ENCODE data around the gene NAALADL2. TPM values are rescaled to one million over a fixed set of nuclear protein-coding genes. Genes with fewer than 3 reads are reported as not detected.

Gene NAALADL2
- polyA plus RNA-seq, 3 donors from 2014 or later = 0.10 TPM; not detected in 2

DNA sequence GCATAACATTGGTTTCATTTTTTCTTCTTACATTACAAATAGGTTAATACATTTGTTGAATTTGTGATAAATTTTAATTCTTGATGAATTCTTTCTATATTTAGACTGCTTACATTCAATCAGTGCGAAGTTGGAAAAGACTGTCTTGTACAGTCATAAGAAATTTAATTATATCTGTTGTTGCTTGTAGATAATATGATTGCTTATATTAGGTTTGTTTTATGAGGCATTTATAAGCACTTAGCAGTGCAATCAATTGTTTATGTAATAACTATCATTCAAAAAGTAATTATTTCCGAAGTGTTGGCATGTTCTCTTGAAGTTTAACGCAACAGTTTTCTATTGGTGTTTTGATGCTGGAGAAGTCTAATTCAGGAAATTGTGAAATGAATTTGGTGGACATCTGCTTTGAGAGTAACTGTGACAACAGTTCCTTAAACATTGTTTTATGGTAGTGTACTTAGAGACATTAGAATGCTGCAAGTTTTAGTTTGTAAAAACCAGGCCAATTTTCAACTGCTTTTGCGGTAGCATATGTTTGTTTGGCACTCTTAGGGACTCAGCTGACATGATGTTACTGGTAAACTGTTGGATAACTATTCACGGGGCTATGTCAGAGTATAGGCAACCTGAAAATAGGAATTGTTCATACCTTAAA, 99.7 kb downstream of the NAALADL2 start:
- no peak for DNase-seq
- Mint-ChIP-seq H3K27me3 (ENCODE audit: low read depth in 3 of 3) (peaks cover 0 to 1% (median 0%) of the 10 kb centered on the region in 3 donors), H3K4me3 (no peak overlapping the region), H3K9me3 (peaks cover 5 to 42% (median 13%) of the 10 kb centered on the region in 6 donors), H3K27ac (no peak overlapping the region), H3K4me1 (no peaks in the 10 kb centered on the region), H3K36me3 (no peaks in the 10 kb centered on the region)

DNA sequence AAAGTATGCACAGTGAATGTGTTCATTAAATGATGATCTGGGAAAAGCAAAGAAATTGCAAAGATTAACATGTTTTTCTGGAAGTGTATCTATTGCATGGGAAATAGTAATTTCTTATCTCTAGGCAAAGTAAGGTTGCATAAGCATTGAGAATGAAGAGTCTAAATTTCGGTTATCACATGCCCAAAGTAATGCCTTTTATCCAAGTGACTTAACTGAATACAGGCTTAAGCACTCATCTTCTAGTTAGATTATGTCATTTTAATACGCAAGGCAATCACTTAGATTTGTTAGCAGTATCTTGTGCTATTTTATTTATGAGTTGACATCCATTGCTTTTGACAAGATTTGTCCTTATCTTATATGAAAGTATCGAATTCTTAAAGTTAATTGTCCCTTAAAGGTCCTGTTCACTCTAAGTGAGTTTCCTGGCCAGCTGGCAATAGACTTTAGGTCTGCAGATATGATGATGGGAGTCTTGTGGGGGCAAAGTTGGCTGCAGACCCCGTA, 100.5 kb downstream of the NAALADL2 start:
- Mint-ChIP-seq H3K27me3 (ENCODE audit: low read depth in 3 of 3) (peaks cover 0 to 1% (median 0%) of the 10 kb centered on the region in 3 donors), H3K4me1 (no peaks in the 10 kb centered on the region)

DNA sequence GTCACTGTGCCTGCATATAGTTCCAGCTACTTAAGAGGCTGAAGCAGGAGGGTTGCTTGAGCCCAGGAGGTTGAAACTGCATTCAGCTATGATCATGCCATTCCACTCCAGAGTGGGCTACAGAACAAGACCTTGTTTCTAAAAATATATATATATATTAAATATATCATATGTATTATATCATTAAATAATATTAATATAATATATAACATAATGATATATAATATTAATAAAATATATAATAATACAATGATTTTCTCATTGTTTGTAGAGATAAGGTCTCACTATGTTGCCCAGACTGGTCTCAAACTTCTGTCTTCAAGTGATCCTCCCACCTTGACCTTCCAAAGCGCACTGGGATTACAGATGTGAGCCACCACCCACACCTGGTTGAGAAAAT, 101.8 kb downstream of the NAALADL2 start:
- H3K4me3 Mint-ChIP-seq = no peak overlapping the region
- H3K36me3 Mint-ChIP-seq = no peaks in the 10 kb centered on the region
- peaks cover 8 to 29% (median 16%) of the 10 kb centered on the region in 6 donors for H3K9me3 Mint-ChIP-seq
- H3K27me3 Mint-ChIP-seq (ENCODE audit: low read depth in 3 of 3) = peaks cover 0 to 1% (median 0%) of the 10 kb centered on the region in 3 donors
- no peak for DNase-seq
- H3K27ac Mint-ChIP-seq = no peak overlapping the region
- no peaks in the 10 kb centered on the region for H3K4me1 Mint-ChIP-seq

More for the DNA sequence above, 100.5 kb downstream of the NAALADL2 start:
- H3K4me3 Mint-ChIP-seq = no peak overlapping the region
- DNase-seq = no peak
- H3K9me3 Mint-ChIP-seq = peaks cover 5 to 37% (median 16%) of the 10 kb centered on the region in 6 donors
- no peaks in the 10 kb centered on the region for H3K36me3 Mint-ChIP-seq
- no peak overlapping the region for H3K27ac Mint-ChIP-seq

GRCh38 chr3:174973465-174973864, 114.3 kb downstream of the NAALADL2 start:
- no peak for DNase-seq
- Mint-ChIP-seq H3K27me3 (ENCODE audit: low read depth in 3 of 3) (peaks cover 0 to 3% (median 0%) of the 10 kb centered on the region in 3 donors), H3K4me1 (no peaks in the 10 kb centered on the region), H3K27ac (no peak overlapping the region), H3K36me3 (no peaks in the 10 kb centered on the region), H3K9me3 (peaks cover 11 to 34% (median 14%) of the 10 kb centered on the region in 6 donors), H3K4me3 (no peak overlapping the region)

DNA sequence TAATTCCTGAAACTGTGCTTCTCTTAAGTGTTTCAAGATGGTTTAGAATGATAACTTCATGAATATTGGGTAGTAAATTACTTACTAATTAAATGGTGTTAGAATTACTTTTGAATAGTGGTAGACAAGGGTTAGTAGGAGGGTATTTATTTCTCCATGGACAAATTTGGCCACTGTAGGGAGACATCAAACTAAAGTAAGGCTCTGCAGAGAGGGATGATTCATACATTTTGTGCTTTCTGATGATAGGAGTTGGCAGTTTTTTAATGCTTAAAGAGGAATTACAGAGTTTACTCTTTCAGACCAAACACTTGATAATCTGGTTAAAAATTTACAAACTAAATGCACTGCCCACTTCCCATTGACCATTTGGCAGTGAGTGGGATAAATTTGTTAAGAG, 127.6 kb downstream of the NAALADL2 start:
- DNase-seq = no peak
- Mint-ChIP-seq H3K27me3 (ENCODE audit: low read depth in 3 of 3) (peaks cover 0 to 1% (median 0%) of the 10 kb centered on the region in 3 donors), H3K9me3 (peaks cover 13 to 56% (median 28%) of the 10 kb centered on the region in 6 donors), H3K4me3 (no peak overlapping the region), H3K4me1 (no peaks in the 10 kb centered on the region), H3K36me3 (no peaks in the 10 kb centered on the region), H3K27ac (no peak overlapping the region)

DNA sequence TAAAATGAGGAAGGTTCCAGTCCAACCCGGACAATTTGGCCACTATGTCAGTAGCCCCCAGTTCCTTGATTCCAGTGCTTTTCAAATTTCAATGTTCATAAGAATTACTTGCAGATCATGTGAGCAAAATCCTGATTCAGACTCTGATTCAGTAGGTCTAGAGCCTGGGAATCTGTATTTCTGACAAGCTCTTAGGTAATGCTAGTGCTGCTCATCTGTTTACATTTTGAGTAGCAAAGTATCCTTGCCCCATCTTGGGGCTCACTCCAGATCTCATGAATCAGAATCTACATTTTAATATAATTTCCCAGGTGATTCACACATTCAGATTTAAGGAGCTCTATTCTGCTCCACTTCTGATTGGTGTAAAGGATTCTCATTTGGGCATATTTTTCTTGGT, 142.0 kb downstream of the NAALADL2 start:
- Mint-ChIP-seq H3K27ac (no peak overlapping the region), H3K27me3 (ENCODE audit: low read depth in 3 of 3) (peaks cover 0 to 3% (median 0%) of the 10 kb centered on the region in 3 donors), H3K4me3 (no peak overlapping the region), H3K36me3 (no peaks in the 10 kb centered on the region), H3K9me3 (peaks cover 8 to 38% (median 17%) of the 10 kb centered on the region in 6 donors), H3K4me1 (no peaks in the 10 kb centered on the region)
- no peak for DNase-seq

- H3K9me3 Mint-ChIP-seq = peaks cover 7 to 42% (median 14%) of the 10 kb centered on the region in 6 donors
- no peak overlapping the region for H3K4me3 Mint-ChIP-seq
- H3K4me1 Mint-ChIP-seq = no peaks in the 10 kb centered on the region
- peaks cover 0 to 3% (median 0%) of the 10 kb centered on the region in 3 donors for H3K36me3 Mint-ChIP-seq
- no peak for DNase-seq
- H3K27ac Mint-ChIP-seq = no peak overlapping the region
- H3K27me3 Mint-ChIP-seq (ENCODE audit: low read depth in 3 of 3) = peaks cover 0 to 3% (median 0%) of the 10 kb centered on the region in 3 donors
Measured at GRCh38 chr3:175002732-175003143, 143.6 kb downstream of the NAALADL2 start.

DNA sequence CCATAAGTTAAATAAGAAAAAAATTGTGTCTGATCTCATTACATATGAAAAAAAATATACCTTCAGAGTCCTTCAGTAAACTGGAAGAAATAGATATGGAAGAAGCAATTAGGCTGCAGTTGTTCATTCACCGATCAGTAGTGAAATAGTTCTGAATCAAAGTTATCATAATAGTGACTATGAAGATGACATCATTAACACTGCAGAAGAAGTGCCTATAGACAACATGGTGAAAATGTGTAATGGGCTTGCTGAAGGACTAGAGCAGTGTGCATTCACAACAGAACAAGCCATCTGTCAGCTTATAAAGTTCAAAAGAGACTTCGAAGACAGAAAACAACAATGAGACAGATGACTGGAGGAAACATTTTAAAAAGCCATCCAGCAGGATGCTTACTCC, 144.5 kb downstream of the NAALADL2 start:
- H3K4me3 Mint-ChIP-seq = no peak overlapping the region
- H3K36me3 Mint-ChIP-seq = peaks cover 0 to 3% (median 0%) of the 10 kb centered on the region in 3 donors
- no peaks in the 10 kb centered on the region for H3K4me1 Mint-ChIP-seq
- DNase-seq = no peak
- H3K27ac Mint-ChIP-seq = no peak overlapping the region
- peaks cover 7 to 46% (median 14%) of the 10 kb centered on the region in 6 donors for H3K9me3 Mint-ChIP-seq
- H3K27me3 Mint-ChIP-seq (ENCODE audit: low read depth in 3 of 3) = peaks cover 0 to 3% (median 0%) of the 10 kb centered on the region in 3 donors

- no peaks in the 10 kb centered on the region for H3K4me1 Mint-ChIP-seq
- DNase-seq = no peak
- no peak overlapping the region for H3K27ac Mint-ChIP-seq
- peaks cover 5 to 43% (median 14%) of the 10 kb centered on the region in 6 donors for H3K9me3 Mint-ChIP-seq
- peaks cover 0 to 3% (median 0%) of the 10 kb centered on the region in 3 donors for H3K27me3 Mint-ChIP-seq (ENCODE audit: low read depth in 3 of 3)
- H3K36me3 Mint-ChIP-seq = peaks cover 0 to 3% (median 0%) of the 10 kb centered on the region in 3 donors
- H3K4me3 Mint-ChIP-seq = no peak overlapping the region
Measured at GRCh38 chr3:175005193-175005592, 146.1 kb downstream of the NAALADL2 start.

- Mint-ChIP-seq H3K4me3 (no peak overlapping the region), H3K27ac (no peak overlapping the region), H3K36me3 (peaks cover 0 to 3% (median 0%) of the 10 kb centered on the region in 3 donors), H3K9me3 (peaks cover 5 to 43% (median 15%) of the 10 kb centered on the region in 6 donors), H3K4me1 (no peaks in the 10 kb centered on the region), H3K27me3 (ENCODE audit: low read depth in 3 of 3) (peaks cover 0 to 1% (median 0%) of the 10 kb centered on the region in 3 donors)
- DNase-seq = no peak
Measured at GRCh38 chr3:175005881-175006280, 146.7 kb downstream of the NAALADL2 start.

DNA sequence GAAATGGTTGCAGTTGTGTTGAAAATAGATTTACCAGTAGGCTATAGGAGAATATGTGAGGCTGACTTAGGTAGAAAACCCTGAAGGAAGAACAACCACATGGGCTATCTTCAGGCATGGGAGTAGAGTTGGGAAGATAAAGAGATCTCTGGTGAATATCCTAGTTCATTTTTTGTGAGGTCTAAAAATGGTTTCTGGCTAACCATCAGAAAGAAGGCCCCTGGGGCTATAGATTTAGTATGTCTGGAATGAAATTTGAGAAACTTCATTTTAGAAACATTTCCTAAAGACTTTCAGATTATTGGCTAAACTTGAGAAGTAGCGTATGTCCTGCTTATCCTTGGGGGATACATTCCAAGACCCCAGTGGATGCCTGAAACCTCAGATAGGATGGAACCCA, 148.2 kb downstream of the NAALADL2 start:
- no peaks in the 10 kb centered on the region for H3K4me1 Mint-ChIP-seq
- peaks cover 0 to 1% (median 0%) of the 10 kb centered on the region in 3 donors for H3K27me3 Mint-ChIP-seq (ENCODE audit: low read depth in 3 of 3)
- H3K9me3 Mint-ChIP-seq = peaks cover 4 to 33% (median 16%) of the 10 kb centered on the region in 6 donors
- peaks cover 0 to 3% (median 0%) of the 10 kb centered on the region in 3 donors for H3K36me3 Mint-ChIP-seq
- H3K4me3 Mint-ChIP-seq = no peak overlapping the region
- no peak for DNase-seq
- H3K27ac Mint-ChIP-seq = no peak overlapping the region

GRCh38 chr3:175009295-175009694, 150.2 kb downstream of the NAALADL2 start:
- DNase-seq = no peak
- Mint-ChIP-seq H3K27ac (no peak overlapping the region), H3K4me1 (no peaks in the 10 kb centered on the region), H3K9me3 (peaks cover 0 to 33% (median 12%) of the 10 kb centered on the region in 6 donors), H3K27me3 (ENCODE audit: low read depth in 3 of 3) (peaks cover 0 to 2% (median 1%) of the 10 kb centered on the region in 3 donors), H3K4me3 (no peak overlapping the region), H3K36me3 (peaks cover 0 to 3% (median 0%) of the 10 kb centered on the region in 3 donors)

DNA sequence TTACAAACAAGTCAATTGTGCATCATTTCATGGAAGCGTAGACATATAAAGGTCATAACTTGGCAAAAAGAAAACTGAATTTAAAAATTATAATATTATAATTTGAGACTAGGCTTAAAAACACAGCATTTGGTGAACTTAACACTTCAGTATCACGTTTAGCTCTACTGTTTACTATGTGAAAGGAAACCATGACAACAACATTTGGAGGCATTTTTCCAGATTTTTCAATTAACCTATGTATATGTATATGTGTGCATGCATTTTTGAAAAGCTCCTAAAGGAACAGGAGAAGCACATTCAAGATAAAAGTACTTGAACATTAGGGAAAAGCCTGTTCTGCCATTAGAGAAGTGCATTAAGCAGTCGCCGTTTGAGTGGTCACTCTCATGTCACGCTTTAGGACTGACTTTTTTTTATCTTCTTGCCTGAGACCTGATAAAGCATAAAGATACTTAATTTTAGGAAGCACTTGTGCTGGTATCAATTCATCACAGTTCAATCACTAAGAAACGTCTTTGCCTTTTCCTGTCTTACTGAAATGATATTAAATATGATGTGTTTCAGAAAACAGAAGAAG, 156.0 kb downstream of the NAALADL2 start:
- peaks cover 3 to 22% (median 9%) of the 10 kb centered on the region in 6 donors for H3K9me3 Mint-ChIP-seq
- no peak for DNase-seq
- H3K27me3 Mint-ChIP-seq (ENCODE audit: low read depth in 3 of 3) = peaks cover 0 to 2% (median 0%) of the 10 kb centered on the region in 3 donors
- no peaks in the 10 kb centered on the region for H3K36me3 Mint-ChIP-seq
- no peak overlapping the region for H3K27ac Mint-ChIP-seq
- no peaks in the 10 kb centered on the region for H3K4me1 Mint-ChIP-seq
- no peak overlapping the region for H3K4me3 Mint-ChIP-seq

Measured in immature natural killer cell (primary cell).